GM04503 (cell line): ENCODE data around the gene ZNF503.

ENCODE experiments used
- DNase-seq: peaks from one replicate; pipeline ENCODE4 v3.0.0-alpha.2; 2012; ENCODE audit warnings: low read depth

The ZNF503 gene

DNA sequence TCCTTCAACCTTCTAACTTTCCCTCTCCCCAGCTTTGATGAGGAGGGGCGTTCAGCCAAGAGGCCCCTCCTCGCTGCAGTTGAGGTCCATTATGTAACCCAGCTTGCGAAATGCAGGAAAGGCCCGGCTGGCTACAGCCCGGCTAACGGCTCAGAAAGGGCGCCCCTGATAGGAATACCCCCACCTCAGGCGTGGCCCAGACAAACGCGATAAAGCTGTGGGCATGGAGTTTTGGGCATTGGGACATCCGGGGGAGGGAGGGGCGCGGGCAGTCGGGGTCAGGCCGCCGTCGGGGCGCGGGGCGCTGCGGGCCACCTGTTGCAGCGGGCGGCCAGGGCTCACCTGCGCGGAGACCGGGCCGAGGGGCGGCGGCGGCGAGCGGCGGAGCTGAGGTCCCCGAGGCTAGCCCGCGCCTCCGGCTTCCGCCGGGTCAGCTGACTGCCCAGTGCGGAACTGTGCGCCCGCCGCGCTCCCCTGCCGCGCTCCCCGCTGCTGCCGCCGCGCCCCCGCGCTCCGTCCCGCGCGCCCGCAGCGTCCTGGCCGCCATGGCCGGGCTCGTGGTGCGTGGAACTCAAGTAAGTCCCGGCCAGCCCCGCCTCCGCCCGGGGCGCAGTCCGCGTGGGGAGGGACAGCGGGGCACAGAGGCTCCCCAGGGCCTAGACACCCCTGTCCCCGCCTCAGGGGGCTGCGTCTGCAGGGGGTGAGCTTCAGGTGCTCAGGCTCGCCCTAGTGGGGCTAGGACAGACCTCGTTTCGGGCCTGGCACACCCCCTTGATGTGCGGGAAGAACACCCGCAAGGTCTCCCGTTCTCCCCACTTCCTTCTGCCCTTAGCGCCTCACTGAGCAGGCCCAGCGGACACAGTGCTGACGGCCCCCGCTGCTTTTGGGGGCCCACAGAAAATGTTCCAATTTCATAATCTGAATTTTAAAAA lies 29.9 kb upstream of the ZNF503 start, which contains the start of gene LRMDA:
Gene LRMDA, plus strand, starts transcription at position 445 of the 932 bp plus-strand sequence.
- no peak for DNase-seq

- no peak for DNase-seq
Measured at GRCh38 chr10:75430000-75430763, 28.6 kb upstream of the ZNF503 start.

GRCh38 chr10:75429159-75429827 lies 27.7 kb upstream of the ZNF503 start:
- no peak for DNase-seq

DNA sequence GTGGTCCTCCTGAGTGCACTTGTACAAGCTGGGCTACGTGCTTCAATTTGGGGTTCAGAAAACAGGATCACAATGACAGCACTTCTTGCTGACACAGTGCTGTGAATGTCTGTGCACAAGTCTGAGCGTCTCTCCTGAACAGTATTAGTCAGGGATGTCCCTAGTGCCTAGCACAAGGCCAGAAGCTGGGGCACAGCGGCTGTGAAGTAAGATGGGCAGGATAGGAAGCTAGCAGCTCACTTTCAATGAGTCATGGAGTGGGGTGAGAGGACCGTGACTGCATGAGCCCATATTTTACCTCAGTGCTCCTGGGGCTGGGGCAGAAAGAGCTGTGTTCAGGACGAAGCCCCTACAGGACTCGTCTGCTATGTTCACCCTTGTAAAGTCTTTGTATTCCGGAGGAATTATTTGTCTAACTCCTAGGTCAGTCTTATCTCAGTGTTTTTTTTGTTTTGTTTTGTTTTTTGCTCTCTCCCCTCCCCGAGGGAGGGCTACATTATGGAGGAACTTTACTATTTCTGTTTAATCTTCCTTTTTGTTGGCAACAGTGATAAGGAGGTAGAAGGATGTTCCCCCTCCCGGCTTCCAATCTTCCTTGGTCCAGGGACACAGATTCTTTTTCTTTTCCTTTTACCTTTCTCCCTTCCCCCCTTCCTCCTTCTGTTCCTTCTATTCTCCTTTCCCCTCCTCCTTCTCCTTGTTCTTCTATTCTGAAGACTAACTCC lies 27.0 kb upstream of the ZNF503 start:
- DNase-seq = no peak

DNA sequence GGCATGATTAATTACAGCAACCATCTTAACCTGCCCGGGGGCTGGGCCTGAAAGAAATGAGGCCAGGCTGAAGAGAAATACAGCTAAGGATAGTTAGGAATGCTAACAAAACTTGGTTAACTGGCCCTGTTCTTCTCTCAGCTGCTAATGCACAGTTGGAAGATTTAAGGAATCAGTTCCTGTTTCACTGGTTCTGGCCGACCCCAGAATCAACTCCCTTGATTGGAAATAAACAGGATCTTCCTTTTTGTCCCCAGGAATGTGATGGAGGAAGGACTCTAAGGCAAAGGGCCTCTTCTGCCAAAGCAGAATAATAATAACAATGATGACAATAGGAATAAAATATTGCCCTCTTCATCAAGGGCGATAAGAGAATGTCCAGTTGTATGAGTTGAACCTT lies 26.4 kb upstream of the ZNF503 start:
- DNase-seq = no peak

GRCh38 chr10:75426880-75427279 lies 25.3 kb upstream of the ZNF503 start:
- no peak for DNase-seq

- DNase-seq = no peak
Measured at GRCh38 chr10:75425291-75426079, 23.9 kb upstream of the ZNF503 start.

DNA sequence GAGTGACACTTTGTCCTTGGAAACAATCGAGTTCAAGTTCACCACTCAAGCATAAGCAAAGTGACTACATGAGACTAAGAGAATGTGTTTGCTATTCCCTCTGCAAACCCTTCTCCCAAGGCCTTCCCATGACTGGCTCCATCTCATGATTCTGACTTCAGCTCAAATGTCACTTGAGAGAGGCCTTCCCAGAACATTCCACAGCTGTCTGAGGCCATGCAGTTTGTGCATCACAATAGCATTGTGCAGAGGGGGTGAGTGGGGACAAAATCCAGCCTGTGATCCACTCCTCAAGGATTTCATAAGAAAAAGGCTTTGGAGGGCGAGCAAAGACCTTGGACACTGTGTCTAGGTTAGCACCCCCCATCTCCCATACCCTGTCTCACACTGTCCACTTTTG lies 23.0 kb upstream of the ZNF503 start:
- no peak for DNase-seq

DNA sequence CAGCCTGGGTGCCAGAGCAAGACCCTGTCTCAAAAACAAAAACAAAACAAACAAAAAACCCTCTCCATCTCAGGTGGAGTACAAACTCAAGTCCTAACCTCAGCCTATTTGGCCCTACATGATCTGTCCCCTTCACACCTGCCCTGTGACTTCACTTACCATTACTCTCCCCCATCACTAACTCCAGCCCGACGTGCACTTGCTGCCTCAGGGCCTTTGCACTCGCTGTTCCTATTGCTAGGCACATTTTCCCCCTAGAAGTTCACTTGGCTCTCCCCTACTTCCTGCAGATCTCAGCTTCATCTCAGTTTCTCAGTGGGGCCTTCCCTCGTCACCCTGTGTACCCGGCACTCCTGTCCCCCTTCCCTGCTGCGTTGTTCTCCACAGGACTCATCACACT lies 21.3 kb upstream of the ZNF503 start:
- no peak for DNase-seq

- DNase-seq = no peak
Measured at GRCh38 chr10:75418712-75419111, 17.1 kb upstream of the ZNF503 start.

GRCh38 chr10:75418293-75418692 lies 16.7 kb upstream of the ZNF503 start:
- no peak for DNase-seq

- no peak for DNase-seq
Measured at GRCh38 chr10:75417522-75417927, 16.0 kb upstream of the ZNF503 start.

DNA sequence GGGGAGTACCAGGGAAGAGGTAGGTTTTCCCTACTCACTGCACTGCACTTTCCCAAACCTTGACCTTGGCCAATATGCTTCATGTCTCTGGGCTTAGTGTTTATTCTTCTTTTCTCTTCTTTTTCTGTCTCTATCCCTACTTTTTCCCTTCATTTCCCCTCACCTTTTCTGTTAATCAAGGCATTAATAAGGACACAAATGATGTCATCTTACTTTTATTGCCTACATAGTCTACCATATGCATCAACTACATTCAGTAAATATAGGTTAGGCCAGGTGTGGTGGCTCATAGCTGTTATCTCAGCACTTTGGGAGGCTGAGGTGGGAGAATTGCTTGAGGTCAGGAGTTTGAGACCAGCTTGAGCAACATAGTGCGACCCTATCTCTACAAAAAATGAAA lies 13.0 kb upstream of the ZNF503 start:
- no peak for DNase-seq

GRCh38 chr10:75410132-75411005 lies 8.8 kb upstream of the ZNF503 start:
- DNase-seq = no peak

DNA sequence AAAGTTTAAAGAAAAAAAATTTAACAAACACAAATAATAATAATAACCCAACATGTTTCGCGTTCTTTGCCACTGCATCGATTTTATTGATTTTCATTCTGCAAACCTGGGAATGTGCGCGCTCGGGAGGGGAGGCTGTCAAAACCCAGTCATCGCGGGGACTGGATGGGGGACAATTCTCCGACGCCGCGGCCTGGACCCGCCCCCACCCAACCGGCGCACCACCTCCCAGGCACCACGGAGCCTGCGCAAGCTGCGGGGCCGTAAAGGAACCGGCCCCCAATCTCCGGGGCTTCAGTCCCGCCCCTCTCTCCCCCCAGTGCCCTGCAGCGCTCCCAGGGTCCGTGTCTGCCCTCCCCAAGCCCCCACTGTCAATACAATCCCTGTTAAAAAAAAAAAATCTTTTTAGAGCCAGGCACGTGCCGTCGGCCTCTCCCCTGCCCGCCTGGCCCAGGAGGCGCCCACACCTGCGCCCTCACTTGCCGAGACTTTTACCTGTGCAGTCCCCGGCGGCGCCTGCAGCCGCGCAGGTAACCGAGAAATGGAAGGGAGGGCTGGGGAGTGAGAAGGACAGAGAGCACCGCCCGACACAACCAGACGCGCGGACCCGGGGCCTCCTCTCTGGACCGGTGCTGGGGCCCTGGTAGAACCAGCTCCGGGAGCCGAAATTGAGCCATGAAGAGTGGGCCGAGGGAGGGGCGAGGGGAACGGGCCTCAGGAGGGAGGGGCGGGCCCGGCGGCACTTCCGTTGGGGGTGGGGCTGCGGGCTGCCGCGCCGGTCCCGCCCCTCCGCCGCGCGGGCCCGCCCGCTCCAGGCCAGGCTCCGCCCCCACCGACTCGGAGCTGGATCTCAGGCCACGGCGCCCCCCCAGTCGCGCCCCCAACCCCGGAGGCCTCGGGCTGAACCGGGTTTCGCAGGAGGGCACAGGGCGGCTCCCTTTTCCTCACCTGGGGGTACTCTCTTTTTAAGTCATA lies 7.6 kb upstream of the ZNF503 start:
- no peak for DNase-seq

DNA sequence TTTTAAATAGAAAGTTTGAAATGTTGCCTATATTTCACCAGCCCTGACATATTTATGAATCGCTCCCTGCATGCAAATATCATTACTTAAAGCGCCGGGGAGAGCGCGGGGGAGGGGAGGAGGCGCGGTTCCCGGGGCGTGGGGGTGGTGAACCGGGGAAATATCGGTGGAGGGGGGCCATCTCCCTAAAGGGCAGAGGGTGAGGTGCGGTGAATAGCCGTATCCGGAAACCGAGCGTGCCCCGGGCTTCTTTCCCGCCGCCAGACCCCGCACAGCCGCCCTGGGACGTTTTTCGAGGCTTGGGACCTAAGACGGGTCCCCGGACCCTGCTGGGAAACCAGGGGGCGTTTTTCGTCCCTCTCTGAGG lies 6.9 kb upstream of the ZNF503 start:
- DNase-seq = no peak

- no peak for DNase-seq
Measured at GRCh38 chr10:75407713-75408508, 6.3 kb upstream of the ZNF503 start.

DNA sequence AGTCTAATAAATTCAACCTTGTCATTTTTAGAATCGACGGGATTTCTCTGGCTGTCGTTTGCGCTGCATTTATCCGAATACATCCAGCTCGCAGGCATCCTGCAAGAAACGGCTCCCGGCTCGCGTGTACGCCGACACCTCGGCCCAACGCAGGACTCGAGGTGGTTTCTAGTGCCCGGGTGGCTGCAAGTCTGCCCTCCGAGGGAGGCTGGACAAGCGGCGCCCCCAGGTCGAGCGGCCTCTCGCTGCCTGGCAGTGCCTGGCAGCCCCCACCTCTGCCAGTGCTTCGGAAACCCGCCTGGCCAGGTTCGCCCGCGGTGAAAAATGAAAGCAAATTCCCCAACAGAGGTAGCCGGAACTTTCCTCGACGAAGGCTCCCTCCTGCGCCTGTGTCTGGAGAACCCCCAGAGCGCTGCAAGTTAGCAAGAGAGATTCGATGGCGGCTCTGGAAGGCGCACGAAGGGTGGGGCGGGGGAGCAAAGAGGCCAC lies 5.7 kb upstream of the ZNF503 start:
- DNase-seq = no peak
